HG03342 (cell line): Measurements from ENCODE around the gene SH2D3A.
"Not testable (repeated sequence)": the region's sequence is repeated elsewhere in the genome, so short reads cannot be mapped to it uniquely, and the experiment has no call there.

Source experiments
- ATAC-seq: cut with Tn5 transposase; IDR thresholded peaks from one replicate; pipeline ENCODE4 v1.9.1; 2021; ENCODE audit warnings: mild to moderate bottlenecking, moderate library complexity; ENCODE audit not compliant: unreplicated experiment

Gene SH2D3A

DNA sequence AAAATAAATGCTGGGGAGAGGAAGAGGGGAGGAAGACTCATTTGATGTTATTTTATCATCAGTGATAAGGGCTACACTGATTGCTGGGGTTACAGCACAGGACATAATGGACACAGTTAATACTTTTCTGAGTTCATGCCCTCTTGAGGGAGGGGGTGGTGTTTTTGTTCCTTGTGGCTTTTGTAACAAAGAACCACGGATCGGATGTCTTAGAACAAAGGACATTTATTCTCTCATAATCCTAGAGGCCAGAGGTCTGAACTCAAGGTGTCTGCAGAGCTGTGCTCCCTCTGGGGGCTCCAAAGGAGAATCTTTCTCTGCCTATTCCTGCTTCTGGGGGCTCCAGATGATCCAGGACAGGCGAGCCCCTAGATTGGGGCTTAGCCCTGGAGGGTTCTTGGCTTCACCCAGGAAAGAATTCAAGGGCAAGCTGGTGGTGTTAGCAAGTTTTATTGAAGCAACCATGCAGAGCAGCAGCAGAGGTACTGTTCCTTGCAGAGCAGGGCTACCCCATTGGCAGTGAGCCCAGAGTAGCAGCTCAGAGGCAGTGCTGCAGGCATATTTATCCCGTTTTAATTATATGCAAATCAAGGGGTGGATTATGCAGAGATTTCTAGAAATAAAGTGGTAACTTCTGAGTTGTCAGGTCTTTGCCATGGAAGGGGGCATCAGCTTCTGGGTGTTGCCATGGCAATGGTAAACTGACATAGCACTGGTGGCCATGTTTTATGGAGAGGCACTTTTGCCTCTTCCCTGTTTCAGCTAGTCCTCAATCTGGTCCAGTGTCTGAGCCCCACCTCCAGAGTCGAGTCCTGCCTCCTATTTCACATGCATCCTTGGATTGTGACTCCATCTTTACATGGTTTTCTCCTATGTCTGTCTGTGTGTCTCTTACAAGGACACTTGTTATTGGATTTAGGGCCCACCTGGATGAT is 23.2 kb upstream of the SH2D3A start:
- ATAC-seq, result no peak

DNA sequence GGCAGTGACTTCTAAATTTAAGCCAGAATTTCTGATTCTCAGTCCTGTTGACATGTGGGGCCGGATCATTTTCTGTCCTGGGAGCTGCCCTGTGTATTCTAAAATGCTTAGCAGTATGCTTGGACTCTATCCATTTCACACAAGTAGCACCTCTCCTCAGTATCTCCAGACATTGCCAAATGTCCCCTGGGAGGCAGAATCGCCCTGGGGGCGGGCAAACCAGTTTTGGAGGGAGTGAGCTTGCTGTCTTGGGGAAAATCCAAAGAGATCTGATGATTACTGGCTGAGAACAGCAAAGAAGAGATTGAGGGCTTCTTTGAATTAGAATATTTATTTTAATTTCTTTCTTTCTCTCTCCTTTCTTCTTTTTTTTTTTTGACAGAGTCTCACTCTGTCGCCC is 21.7 kb upstream of the SH2D3A start:
- ATAC-seq, result no peak

DNA sequence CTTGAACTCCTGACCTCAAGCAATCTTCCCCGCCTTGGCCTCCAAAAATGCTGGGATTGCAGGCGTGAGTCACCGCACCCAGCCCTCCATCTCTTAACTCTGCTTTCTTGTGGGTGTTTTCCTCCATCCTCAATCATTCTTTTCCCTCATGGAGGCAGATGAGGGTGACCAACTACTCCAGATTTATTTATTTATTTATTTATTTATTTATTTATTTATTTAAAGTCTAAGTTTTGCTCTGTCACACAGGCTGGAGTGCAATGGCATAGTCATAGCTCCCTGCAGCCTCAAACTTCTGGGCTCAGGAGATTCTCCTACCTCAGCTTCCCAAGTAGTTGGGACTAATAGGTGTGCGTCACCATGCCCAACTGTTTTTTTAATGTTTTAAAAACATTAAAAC is 20.2 kb upstream of the SH2D3A start:
- no peak for ATAC-seq

DNA sequence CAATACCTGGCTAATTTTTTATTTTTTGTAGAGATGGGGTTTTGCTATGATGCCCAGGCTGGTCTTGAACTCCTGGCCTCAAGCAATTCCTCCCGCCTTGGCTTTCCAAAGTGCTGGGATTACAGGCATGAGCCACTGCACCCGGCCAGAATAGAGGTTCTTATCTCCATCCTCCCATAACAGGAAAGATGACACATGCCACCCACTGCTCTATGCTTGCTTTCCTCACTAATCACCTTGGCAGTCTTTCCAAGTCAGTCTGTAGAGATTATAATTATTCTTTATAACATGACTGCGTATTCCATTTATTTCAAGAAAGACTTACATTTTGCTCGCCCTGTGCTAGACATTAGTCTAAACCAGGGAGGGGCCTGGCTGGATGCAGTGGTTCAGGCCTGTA is 12.0 kb upstream of the SH2D3A start:
- no peak for ATAC-seq

DNA sequence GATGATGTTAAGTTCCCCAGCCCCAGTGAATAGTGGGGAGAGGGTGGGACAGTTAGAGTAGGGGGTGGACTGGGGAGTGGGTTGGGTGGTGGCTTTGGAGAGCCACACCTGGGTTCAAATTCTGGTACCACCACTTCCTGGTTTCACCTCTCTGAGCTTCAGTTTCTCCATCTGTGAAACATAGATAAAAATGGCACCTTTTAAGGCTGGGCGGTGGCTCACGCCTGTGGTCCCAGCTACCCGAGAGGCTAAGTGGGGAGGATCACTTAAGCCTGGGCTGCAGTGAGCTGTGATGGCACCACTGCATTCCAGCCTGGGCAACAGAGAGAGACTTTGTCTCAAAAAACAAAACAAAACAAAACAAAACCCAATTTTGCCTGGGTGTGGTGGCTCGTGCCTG is 11.2 kb upstream of the SH2D3A start:
- ATAC-seq, result no peak

DNA sequence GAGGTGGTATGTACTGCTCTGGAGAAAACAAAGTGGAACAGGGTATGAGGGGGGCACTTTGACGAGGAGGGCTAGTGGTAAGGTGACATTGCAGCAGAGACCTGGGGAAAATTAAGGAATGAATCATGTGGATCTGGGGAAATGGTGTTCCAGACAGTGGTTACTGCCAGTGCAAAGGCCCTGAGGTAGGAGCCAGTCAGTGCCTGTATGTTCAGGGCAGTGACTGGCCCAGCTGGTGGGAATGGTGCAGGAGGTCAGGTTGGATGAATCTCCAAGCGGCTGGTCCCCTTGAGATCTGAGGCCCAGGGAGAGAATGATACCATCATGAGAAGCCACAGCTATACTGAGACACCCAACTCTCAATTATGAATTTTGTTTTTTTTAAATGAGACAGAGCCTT is 10.2 kb upstream of the SH2D3A start:
- ATAC-seq, result no peak

DNA sequence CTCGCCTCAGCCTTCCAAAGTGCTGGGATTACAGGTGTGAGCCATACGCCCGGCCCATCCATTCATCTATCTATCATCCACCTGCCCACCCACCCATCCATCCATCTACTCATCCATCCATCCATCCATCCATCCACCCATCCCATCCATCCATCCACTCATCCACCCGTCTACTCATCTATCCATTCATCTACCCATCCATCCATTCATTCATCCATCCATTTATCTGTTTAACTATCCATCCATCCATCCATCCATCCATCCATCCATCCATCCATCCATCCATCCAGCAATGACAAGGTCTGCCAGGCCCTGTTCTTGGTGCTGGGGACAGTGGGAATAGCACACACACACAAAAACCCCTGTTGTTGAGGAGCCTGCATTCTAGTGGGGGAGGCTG is 9.8 kb upstream of the SH2D3A start:
- ATAC-seq, result no peak

DNA sequence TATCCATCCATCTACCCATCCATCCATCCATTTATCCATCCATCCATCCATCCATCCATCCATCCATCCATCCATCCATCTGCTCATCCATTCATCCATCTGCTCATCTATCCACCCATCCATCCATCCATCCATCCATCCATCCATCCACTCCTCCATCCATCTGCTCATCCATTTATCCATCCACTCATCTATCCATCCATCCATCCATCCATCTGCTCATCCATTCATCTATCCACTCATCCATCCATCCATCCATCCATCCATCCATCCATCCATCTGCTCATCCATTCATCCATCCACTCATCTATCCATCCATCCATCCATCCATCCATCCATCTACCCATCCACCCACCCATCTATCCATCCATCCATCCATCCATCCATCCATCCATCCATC is 8.8 kb upstream of the SH2D3A start:
- not testable (repeated sequence) for ATAC-seq

DNA sequence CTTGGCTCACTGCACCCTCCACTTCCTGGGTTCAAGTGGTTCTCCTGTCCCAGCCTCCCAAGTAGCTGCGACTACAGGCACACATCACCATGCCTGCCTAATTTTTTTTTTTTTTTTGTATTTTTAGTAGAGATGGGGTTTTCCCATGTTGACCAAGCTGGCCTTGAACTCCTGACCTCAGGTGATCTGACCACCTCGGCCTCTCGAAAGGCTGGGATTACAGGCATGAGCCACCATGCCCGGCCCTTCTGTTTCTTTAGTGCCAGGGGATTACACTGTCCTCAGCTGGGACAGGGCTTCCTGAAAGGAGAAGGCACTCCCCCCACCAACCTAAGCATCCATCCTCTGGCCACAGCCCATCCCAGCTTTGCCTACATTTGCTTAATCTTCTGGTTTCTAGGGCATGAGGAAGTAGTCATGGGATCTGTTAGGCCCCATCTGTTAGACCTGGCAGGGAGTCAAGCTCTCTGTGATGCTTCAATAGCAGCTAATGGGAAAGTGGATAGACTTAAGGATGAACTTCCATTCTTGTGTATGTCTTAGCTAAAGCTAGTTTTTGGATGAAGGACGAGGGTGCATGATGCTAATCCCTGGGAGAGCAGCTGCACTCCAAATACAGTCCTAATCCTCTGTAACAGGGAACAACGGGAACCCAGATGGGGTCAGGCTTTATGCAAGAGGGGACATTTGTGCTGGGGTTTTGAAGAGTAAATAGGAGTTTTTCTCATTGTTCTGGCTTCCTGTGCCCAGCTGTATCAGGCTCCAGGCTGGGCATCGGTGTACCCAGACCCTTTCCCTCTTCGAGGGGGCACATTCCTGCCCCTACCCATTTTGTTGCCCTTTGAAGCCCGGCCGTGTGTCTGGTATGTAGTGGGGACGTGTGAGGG is 7.8 kb upstream of the SH2D3A start:
- no peak for ATAC-seq

DNA sequence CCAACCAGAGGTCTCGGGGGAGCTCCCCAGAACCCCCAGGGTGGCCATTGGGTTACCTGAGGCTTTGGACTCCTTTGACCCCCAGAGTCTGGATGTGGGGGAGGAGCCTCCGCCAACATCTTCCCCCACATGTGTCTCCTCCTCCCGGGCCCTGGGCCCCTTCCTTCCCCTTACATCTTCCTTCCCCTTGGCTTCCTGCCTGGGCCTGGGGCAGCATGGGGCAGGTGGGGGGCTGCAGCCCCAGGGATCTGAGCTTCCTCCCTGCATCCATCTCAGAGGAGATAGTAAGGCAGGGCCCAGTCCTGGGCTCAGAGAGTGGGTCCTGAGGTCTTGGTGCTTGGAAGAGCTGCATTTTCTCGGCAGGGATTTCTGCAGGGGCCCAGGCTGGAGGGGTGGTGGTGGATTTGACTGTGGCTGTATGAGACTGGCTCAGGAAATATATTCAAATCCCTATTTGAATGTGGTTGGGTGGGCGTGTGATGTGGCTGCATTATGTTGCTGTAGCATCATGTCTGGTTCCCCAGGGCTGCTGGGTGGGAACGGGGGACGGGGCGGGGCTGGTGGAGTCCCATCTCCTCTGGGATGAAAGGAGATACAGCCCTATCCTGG is 6.2 kb upstream of the SH2D3A start:
- no peak for ATAC-seq

DNA sequence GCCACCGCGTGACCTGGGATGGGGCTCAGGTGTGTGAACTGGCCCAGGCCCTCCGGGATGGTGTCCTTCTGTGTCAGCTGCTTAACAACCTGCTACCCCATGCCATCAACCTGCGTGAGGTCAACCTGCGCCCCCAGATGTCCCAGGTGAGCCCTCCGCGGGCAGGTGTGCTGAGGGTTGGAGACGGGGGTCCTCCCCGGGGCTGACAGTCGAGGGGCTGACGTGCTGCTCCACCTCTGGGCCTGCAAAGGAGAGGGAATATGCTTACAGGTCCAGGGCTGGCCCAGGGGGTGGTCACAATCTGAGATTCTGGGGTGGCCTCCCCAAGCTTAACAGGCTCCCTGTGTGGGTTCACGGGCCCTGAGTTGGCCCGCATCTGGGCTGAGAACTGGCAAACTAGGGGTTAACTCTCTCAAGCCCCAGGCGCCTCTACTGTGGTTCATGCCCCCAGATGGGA is 5.7 kb upstream of the SH2D3A start:
- ATAC-seq, result no peak

DNA sequence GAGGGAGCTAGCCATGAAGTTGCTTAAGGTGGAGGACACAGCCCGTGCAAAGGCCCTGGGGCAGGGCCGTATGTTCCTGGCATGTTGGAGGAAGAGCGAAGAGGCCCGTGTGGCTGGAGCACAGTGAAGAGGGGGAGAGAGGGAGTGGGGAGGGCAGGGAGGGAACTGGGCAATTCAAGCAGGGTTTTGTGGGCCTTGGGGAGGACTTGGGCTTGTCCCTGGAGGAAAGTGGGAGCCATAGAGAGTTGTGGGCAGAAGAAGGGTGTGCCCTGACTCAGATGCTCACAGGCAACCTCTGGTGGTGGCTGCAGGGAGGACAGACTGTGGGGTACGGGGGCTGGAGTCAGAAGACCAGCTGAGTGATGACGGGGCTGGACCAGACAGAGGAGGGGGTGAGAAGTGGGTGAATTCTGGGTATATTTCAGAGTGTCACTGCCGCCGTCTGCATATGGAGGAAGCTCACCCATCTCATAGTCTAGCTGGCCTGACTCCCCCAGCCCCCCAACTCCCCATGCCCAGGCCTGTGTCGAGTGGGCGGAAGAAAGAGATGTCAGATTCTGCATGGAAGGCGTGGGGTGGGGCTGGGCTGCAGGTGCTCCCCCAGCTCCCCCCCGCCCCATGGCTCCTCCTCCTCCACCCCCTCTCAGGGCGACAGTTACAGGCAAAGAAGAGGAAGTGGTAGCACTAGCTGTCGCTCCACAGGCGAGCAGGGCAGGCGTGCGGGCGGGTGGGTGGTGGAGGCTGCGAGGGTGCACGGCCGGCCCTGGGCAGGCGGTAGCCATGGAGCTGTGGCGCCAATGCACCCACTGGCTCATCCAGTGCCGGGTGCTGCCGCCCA is 5.0 kb upstream of the SH2D3A start, which contains the start of gene VAV1:
VAV1 (plus strand) TSS at position 681 of the 838 bp plus-strand sequence; CDS start at position 781, 100 bp downstream.
- peak; percentile 41 for ATAC-seq

DNA sequence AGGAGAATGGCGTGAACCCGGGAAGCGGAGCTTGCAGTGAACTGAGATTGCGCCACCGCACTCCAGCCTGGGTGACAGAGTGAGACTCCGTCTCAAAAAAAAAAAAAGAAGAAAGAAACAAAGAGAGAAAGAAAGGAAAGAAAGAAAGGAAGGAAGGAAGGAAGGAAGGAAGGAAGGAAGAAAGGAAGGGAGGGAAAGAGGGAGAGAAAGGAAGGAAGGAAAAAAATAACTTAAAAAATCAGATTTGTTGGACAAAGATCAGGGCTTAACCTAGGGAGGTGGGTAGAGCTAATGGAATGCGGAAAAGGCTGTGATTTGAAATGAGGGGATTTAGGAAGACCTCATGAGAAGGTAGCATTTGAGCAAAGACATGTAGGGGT is 4.4 kb upstream of the SH2D3A start:
- ATAC-seq, result not testable (repeated sequence)

DNA sequence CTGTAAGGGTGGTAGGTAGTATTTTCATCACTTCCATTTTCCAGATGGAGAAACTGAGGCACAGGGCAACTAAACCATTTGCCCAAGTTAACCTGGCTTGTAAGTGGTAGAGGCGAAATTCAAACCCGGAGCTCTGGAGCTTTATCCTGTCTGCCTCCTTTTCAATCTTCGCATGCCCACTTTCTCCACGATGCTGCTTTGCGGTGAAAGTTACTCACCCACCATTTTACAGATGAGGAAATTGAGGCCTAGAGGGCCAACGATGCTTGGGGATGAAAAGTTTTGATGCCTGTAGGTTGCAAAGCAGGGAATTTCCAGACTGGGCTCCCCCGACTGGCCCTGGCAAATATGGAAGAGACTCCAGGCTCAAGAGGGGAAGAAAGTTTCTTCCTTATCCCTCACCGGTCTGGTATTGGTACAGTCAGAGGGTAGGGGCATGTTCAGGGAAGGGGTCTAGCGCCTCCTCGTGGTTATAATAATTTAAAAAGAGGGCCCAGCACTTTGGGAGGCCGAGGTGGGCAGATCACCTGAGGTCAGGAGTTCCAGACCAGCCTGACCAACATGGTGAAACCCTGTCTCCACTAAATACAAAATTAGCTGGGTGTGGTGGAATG is 1.9 kb upstream of the SH2D3A start:
- no peak for ATAC-seq

DNA sequence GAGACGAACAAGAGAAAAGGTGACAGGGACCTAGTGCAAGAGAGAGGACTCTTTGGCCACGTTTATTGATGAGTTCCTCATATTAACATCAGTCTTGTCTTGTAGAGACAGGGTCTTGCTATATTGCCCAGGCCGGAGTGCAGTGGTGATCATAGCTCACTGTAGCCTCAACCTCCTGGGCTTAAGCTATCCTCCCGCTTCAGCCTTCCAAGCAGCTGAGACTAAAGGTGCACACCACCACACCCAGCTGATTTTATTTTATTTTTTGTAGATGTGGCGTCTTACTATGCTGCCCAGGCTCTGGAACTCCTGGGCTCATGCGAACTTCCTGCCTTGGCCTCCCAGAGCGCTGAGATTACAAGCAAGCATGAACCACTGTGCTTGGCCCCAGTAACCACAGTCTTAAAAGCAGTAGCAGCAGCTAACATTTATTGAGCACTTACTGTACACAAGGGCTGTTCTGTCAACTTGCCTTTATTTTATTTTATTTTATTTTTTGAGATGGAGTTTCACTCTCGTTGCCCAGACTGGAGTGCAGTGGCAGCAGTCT is 1.1 kb upstream of the SH2D3A start:
- ATAC-seq, result no peak

DNA sequence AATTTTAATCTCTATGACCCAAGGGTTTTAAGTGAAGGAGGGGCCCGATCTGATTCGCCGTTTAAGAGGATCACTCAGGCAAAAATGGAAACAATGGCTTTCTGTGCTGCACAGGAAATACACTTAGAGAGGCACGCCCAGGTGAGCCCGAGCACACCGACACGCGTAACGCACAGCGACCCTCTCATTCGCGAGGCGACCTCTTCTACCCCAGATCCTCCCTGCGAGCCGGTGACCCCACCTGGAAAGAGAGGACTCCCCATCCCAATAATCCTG is 216 bp downstream of the SH2D3A start:
- ATAC-seq, result peak; percentile 28

DNA sequence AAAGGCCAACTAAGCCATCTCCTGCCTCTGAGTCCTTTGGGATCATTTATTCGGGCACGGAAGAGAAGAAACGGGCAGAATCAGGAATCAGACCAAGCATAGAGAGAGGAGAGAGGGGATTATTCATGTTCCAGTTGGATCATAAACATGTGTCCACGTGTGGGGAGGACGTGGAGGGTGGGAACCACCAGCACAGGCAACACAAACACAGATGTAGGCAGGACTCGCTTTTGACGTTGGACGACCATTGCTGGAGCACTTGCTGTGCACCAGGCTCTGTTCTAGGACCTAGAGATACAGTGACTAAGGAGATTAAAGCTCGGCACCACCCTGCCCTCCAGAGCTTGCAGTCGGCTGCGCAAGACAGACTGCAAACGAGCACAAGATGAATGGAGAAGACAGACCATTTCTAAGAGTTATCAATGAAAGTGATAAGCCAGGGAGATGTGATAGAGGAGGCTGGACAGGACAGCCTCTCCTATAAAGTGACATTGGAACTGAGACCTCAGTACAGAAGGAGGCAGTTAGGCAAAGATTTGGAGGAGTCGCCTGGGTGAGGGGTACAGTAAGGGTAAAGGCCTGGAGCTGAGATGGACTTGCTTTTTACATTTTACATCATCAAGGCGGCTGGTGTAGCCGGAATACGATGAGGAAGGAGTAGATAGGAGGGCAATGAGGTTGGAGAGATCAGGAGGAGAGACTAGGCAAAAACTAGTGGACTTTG is 716 bp downstream of the SH2D3A start:
- no peak for ATAC-seq

DNA sequence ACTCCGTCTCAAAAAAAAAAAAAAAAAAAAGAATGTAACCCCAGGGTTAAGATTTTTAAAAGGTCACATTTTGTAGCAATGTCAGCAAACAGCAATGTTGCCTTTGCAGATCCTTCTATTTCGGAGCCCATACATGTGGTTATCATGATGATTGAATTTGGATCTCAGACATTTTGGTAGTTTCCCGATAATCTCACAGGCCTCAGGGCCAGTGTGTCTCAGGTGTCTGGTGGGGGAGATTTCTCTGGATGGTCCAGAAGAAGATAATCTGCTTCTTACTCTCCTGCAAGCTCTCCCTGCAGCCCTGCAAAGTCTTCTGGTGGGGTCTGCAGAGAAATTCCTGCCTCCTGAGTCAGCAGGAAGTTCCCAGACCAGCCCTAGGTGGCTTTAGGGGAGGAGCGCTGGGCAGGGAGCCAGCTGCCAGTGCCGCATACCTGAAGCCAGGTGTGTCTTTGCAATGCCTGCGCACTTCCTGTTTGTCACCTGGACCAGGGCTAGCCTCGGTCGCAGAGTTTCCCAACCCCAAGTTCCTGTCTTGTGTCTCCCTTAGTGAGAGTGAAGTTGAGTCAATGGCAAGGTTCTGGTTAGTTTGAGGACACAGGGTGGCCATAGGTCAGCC is 1.4 kb downstream of the SH2D3A start:
- no peak for ATAC-seq
